Lower leg skin (tissue), 3 donors: ENCODE measurements around the gene EXOSC7.

ENCODE experiments used
- CTCF ChIP-seq, 3 donors: fragments of 450-650 bp; IDR thresholded peaks; one replicate each; pipeline ENCODE4 v1.5.1; 2016; ENCODE audit warnings: antibody characterized with exemption in 3 of 3, mild to moderate bottlenecking in 3 of 3, moderate library complexity in 2 of 3
- POLR2A ChIP-seq, 2 donors: fragments of 450-650 bp; IDR thresholded peaks; one replicate each; pipeline ENCODE4 v1.6.1; 2016 to 2017; ENCODE audit warnings: antibody characterized with exemption in 2 of 2, mild to moderate bottlenecking in 1 of 2, moderate library complexity in 1 of 2

- TF ChIP-seq POLR2A (IDR thresholded peaks at IDR 0.05) (no peak), CTCF (IDR thresholded peaks at IDR 0.05) (no peak)
These were observed 44.5 kb downstream of the EXOSC7 start for GRCh38 chr3:45020534-45020933.
